Measurements from ENCODE around the gene CBFA2T3.

- TF ChIP-seq POLR2A (IDR thresholded peaks at IDR 0.05), result no peak
- TF ChIP-seq POLR2AphosphoS5 (IDR thresholded peaks at IDR 0.05), result no peak
These were observed 33.3 kb downstream of the CBFA2T3 start for GRCh38 chr16:88943741-88944140.

All from spleen (tissue), 3 donors.